ENCODE measurements around the gene CLIP1. TPM values are rescaled to one million over a fixed set of nuclear protein-coding genes. Genes with fewer than 3 reads are reported as not detected.
A peak's percentile ranks its signal among the peaks of the same experiment; 100 is the strongest.

CLIP1 gene
- total RNA-seq, 4 donors from 2014 or later, result 55.7 to 167 (median 86.0) TPM

- DNase-seq, result no peak
- Histone ChIP-seq H3K27me3 (no peaks in the 10 kb centered on the region), H3K27ac (peak overlapping the region in 2 of 4 donors; percentile 14 to 68), H3K4me1 (peaks cover 0 to 18% (median 0%) of the 10 kb centered on the region in 4 donors), H3K4me3 (no peak overlapping the region), H3K9me3 (no peaks in the 10 kb centered on the region), H3K36me3 (peaks cover 0 to 45% (median 0%) of the 10 kb centered on the region in 3 donors)
- TF ChIP-seq POLR2A (IDR thresholded peaks at IDR 0.05) (no peak), CTCF (IDR thresholded peaks at IDR 0.05) (no peak)
Observed at GRCh38 chr12:122349078-122349477, 73.4 kb downstream of the CLIP1 start.

GRCh38 chr12:122348505-122348904 is 74.0 kb downstream of the CLIP1 start:
- Histone ChIP-seq H3K9me3 (no peaks in the 10 kb centered on the region), H3K4me1 (peaks cover 0 to 18% (median 0%) of the 10 kb centered on the region in 4 donors), H3K4me3 (no peak overlapping the region), H3K27me3 (no peaks in the 10 kb centered on the region), H3K27ac (peak overlapping the region in 2 of 4 donors; percentile 14 to 68), H3K36me3 (peaks cover 0 to 39% (median 0%) of the 10 kb centered on the region in 3 donors)
- DNase-seq, result peak in 1 of 3 donors; percentile 56
- no peak for TF ChIP-seq POLR2A (IDR thresholded peaks at IDR 0.05)
- TF ChIP-seq CTCF (IDR thresholded peaks at IDR 0.05), result no peak

- Histone ChIP-seq H3K4me3 (no peak overlapping the region), H3K27ac (no peak overlapping the region), H3K4me1 (peaks cover 0 to 18% (median 0%) of the 10 kb centered on the region in 4 donors), H3K36me3 (peaks cover 0 to 30% (median 0%) of the 10 kb centered on the region in 3 donors), H3K27me3 (no peaks in the 10 kb centered on the region), H3K9me3 (no peaks in the 10 kb centered on the region)
- TF ChIP-seq CTCF (IDR thresholded peaks at IDR 0.05), result no peak
- no peak for TF ChIP-seq POLR2A (IDR thresholded peaks at IDR 0.05)
- DNase-seq, result no peak
Observed at GRCh38 chr12:122346054-122346453, 76.4 kb downstream of the CLIP1 start.

- TF ChIP-seq POLR2A (IDR thresholded peaks at IDR 0.05) (no peak), CTCF (IDR thresholded peaks at IDR 0.05) (no peak)
- no peak for DNase-seq
- no peak overlapping the region for H3K27ac ChIP-seq
- peaks cover 0 to 10% (median 0%) of the 10 kb centered on the region in 4 donors for H3K4me1 ChIP-seq
- no peaks in the 10 kb centered on the region for H3K9me3 ChIP-seq
- H3K36me3 ChIP-seq, result peaks cover 0 to 40% (median 0%) of the 10 kb centered on the region in 3 donors
- H3K4me3 ChIP-seq, result no peak overlapping the region
- H3K27me3 ChIP-seq, result no peaks in the 10 kb centered on the region
Observed at GRCh38 chr12:122345042-122345441, 77.4 kb downstream of the CLIP1 start.

GRCh38 chr12:122336015-122336946 is 86.2 kb downstream of the CLIP1 start:
- H3K4me1 ChIP-seq, result no peaks in the 10 kb centered on the region
- TF ChIP-seq POLR2A (IDR thresholded peaks at IDR 0.05), result no peak
- peak; percentile 26 to 82 (median 70) for TF ChIP-seq CTCF (IDR thresholded peaks at IDR 0.05)
- H3K4me3 ChIP-seq, result no peak overlapping the region
- H3K36me3 ChIP-seq, result peaks cover 0 to 79% (median 3%) of the 10 kb centered on the region in 3 donors
- H3K27me3 ChIP-seq, result no peaks in the 10 kb centered on the region
- H3K27ac ChIP-seq, result no peak overlapping the region
- peak in 2 of 3 donors; percentile 57 to 67 for DNase-seq
- H3K9me3 ChIP-seq, result no peaks in the 10 kb centered on the region

Measured in Peyer's patch (tissue), 4 donors.